Astrocyte of the cerebellum (primary cell): Measurements from ENCODE around the gene CBX2.
A peak's percentile ranks its signal among the peaks of the same experiment; 100 is the strongest.

Experiments used
- DNase-seq: peaks from one replicate; pipeline ENCODE4 v3.0.0-alpha.2; 2011; ENCODE audit warnings: low read depth
- H3K4me3 ChIP-seq: 2 replicates; pipeline ENCODE4 v1.5.1; 2011; ENCODE audit warnings: mild to moderate bottlenecking, low read depth, low read length, moderate library complexity
- CTCF ChIP-seq: IDR thresholded peaks from 2 replicates; pipeline ENCODE4 v1.5.1; 2012; ENCODE audit warnings: low read length, low read depth, moderate library complexity, mild to moderate bottlenecking; ENCODE audit errors: missing control alignments
- in situ Hi-C: cut with HindIII; loops from 2 replicates; pipeline ENCODE4 v1.10.0; 2017; ENCODE audit warnings: low sequenced_read_pairs

Gene CBX2

GRCh38 chr17:79806863-79807720 is 29.1 kb downstream of the CBX2 start:
- in situ Hi-C loops, result loop anchor here (5.0 kb wide), 1 partner anchor 85 kb away; no protein-coding TSS in a partner anchor
- DNase-seq, result no peak
- no peak for TF ChIP-seq CTCF
- no peak overlapping the region for H3K4me3 ChIP-seq

- in situ Hi-C loops, result loop anchor here (5.0 kb wide), 1 partner anchor 83 kb away; no protein-coding TSS in a partner anchor
- peak; percentile 35 for TF ChIP-seq CTCF
- no peak overlapping the region for H3K4me3 ChIP-seq
- no peak for DNase-seq
Observed at GRCh38 chr17:79808763-79809529, 31.0 kb downstream of the CBX2 start.

GRCh38 chr17:79809530-79810129 is 31.7 kb downstream of the CBX2 start:
- no peak for TF ChIP-seq CTCF
- H3K4me3 ChIP-seq, result no peak overlapping the region
- no peak for DNase-seq
- in situ Hi-C loops, result loop anchor here (5.0 kb wide), 1 partner anchor 83 kb away; no protein-coding TSS in a partner anchor

GRCh38 chr17:79810130-79811010 is 32.4 kb downstream of the CBX2 start:
- no peak for TF ChIP-seq CTCF
- DNase-seq, result no peak
- no peak overlapping the region for H3K4me3 ChIP-seq
- in situ Hi-C loops, result no loop called here

GRCh38 chr17:79811011-79811867 is 33.3 kb downstream of the CBX2 start:
- peak; percentile 26 for TF ChIP-seq CTCF
- in situ Hi-C loops, result no loop called here
- DNase-seq, result no peak

More at GRCh38 chr17:79811011-79811867, 33.3 kb downstream of the CBX2 start:
- no peak overlapping the region for H3K4me3 ChIP-seq
